Mucosa of descending colon (tissue), 3 donors: ENCODE data around the gene CPNE1. TPM values are rescaled to one million over a fixed set of nuclear protein-coding genes. Genes with fewer than 3 reads are reported as not detected.

Source experiments
- ATAC-seq: fragments of 200-7000 bp; cut with Tn5 transposase; one replicate; pipeline ENCODE4 v1.9.1; 2020; ENCODE audit warnings: mild to moderate bottlenecking, moderate library complexity
- DNase-seq, 3 donors: peaks; one replicate each; pipeline ENCODE4 v3.0.0-alpha.2; 2020
- H3K36me3 ChIP-seq: fragments of 200-600 bp; one replicate; pipeline ENCODE4 v1.8.0; 2021; ENCODE audit warnings: low read depth, mild to moderate bottlenecking
- H3K4me1 ChIP-seq: fragments of 200-600 bp; one replicate; pipeline ENCODE4 v1.8.0; 2021; ENCODE audit warnings: low read depth, mild to moderate bottlenecking
- H3K4me3 ChIP-seq: fragments of 200-600 bp; one replicate; pipeline ENCODE4 v1.8.0; 2021; ENCODE audit warnings: mild to moderate bottlenecking
- H3K9me3 ChIP-seq: fragments of 200-600 bp; one replicate; pipeline ENCODE4 v1.8.0; 2021; ENCODE audit warnings: mild to moderate bottlenecking
- CTCF ChIP-seq: fragments of 200-600 bp; IDR thresholded peaks from one replicate; pipeline ENCODE4 v1.8.0; 2022; ENCODE audit warnings: antibody characterized with exemption, mild to moderate bottlenecking
- intact Hi-C, 2 donors: fragments of 100-400 bp; cut with DNase I in 1 of 2; cut with micrococcal nuclease in 1 of 2; formaldehyde crosslinking; loops; one replicate each; pipeline versions ENCODE4 v1.11.0 to v1.11.1; 2022; cut with DNase I, micrococcal nuclease
- total RNA-seq, 3 donors: library from RNA; stranded (reverse); fragmentation: NEBNext Ultra II Directional in 2 of 3; extraction: Animal tissue kit (Norgen Biotek cat#: 25700) in 2 of 3; gene quantifications; one replicate each; pipeline versions ENCODE4 v1.2.1 to v1.2.4, GENCODE V29; 2021 to 2023
- donor health status: DM: no; HTN: no; CAD: no; lungs with moderate emphysema.
- donor health status: DM: no; HTN: no; CAD: no.
- donor health status: DM: no; HTN: yes; CAD: no.

CPNE1 gene
- total RNA-seq, 3 donors from 2014 or later: 117 to 188 (median 128) TPM

GRCh38 chr20:35603695-35604448, 60.8 kb downstream of the CPNE1 start:
- Histone ChIP-seq H3K9me3 (no peaks in the 10 kb centered on the region), H3K36me3 (no peaks in the 10 kb centered on the region), H3K4me1 (peaks cover 14% of the 10 kb centered on the region), H3K4me3 (no peak overlapping the region)
- ATAC-seq: no peak
- no peak for TF ChIP-seq CTCF
- intact Hi-C loops: no loop called here
- no peak for DNase-seq

- Histone ChIP-seq H3K36me3 (no peaks in the 10 kb centered on the region), H3K9me3 (no peaks in the 10 kb centered on the region), H3K4me3 (no peak overlapping the region), H3K4me1 (peaks cover 14% of the 10 kb centered on the region)
- no peak for ATAC-seq
- no peak for DNase-seq
- intact Hi-C loops: no loop called here
- no peak for TF ChIP-seq CTCF
These were observed 61.7 kb downstream of the CPNE1 start for GRCh38 chr20:35602851-35603495.

- no peak for TF ChIP-seq CTCF
- intact Hi-C loops: no loop called here
These were observed 62.7 kb downstream of the CPNE1 start for GRCh38 chr20:35601990-35602389.

GRCh38 chr20:35600993-35601973, 63.4 kb downstream of the CPNE1 start:
- Histone ChIP-seq H3K36me3 (no peaks in the 10 kb centered on the region), H3K4me1 (peaks cover 14% of the 10 kb centered on the region), H3K9me3 (no peaks in the 10 kb centered on the region), H3K4me3 (no peak overlapping the region)
- peak; percentile 11 for TF ChIP-seq CTCF
- ATAC-seq (peak; percentile 90), DNase-seq (peak; percentile 82 to 88 (median 86))
- intact Hi-C loops: no loop called here

More at GRCh38 chr20:35601990-35602389, 62.7 kb downstream of the CPNE1 start:
- Histone ChIP-seq H3K4me1 (peaks cover 14% of the 10 kb centered on the region), H3K4me3 (no peak overlapping the region), H3K36me3 (no peaks in the 10 kb centered on the region), H3K9me3 (no peaks in the 10 kb centered on the region)
- peak in 1 of 3 donors; percentile 39 for DNase-seq
- ATAC-seq: no peak

- no peak for DNase-seq
- H3K36me3 ChIP-seq: no peaks in the 10 kb centered on the region
- no peak for ATAC-seq
- H3K4me3 ChIP-seq: no peak overlapping the region
- intact Hi-C loops: no loop called here
- no peak for TF ChIP-seq CTCF
- peaks cover 14% of the 10 kb centered on the region for H3K4me1 ChIP-seq
- H3K9me3 ChIP-seq: no peaks in the 10 kb centered on the region
These were observed 64.3 kb downstream of the CPNE1 start for GRCh38 chr20:35600176-35600992.
